ENCODE results near the gene SPACA4. TPM values are rescaled to one million over a fixed set of nuclear protein-coding genes. Genes with fewer than 3 reads are reported as not detected.
A peak's percentile ranks its signal among the peaks of the same experiment; 100 is the strongest.

Gene SPACA4
- polyA plus RNA-seq, 1 donor, result 4.2 TPM

DNA sequence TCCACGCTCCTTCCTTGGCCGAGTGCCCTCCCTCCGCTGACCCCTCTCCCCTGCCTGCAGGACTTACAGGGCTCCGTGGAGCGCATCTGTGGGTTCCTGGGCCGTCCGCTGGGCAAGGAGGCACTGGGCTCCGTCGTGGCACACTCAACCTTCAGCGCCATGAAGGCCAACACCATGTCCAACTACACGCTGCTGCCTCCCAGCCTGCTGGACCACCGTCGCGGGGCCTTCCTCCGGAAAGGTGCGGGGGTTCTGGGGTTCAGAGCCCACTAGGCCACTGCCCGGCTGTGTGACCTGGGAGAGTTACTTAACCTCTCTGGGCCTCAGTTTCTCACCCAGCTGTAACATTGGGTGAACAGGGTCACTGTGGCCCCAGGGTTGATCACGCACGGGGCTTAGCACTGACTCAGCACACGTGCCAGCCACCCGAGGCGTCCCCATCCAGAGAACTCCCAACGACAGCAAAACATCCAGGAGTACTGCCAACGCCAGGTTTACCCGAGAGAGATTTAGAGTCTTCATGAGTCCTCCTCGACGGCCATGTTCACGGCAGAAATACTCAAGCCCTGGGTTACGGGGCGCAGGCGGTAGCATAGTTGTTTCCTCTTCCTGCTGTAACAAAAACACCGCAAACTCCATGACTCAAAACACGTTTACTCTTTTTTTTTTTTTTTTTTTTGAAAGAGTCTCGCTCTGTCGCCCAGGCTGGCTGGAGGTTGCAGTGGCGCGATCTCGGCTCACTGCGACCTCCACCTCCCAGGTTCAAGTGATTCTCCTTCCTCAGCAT is 9.7 kb upstream of the SPACA4 start:
- Histone ChIP-seq H3K4me3 (ENCODE audit: low read length) (no peak overlapping the region), H3K27me3 (ENCODE audit: control insufficient read depth, insufficient read depth, low read length) (no peaks in the 10 kb centered on the region), H3K4me1 (ENCODE audit: control insufficient read depth, insufficient read depth, low read length) (peaks cover 6% of the 10 kb centered on the region), H3K36me3 (ENCODE audit: control insufficient read depth, insufficient read depth, low read length) (peaks cover 2% of the 10 kb centered on the region), H3K9me3 (ENCODE audit: control insufficient read depth, low read depth, low read length) (peaks cover 2% of the 10 kb centered on the region), H3K27ac (ENCODE audit: low read length) (no peak overlapping the region)
- DNase-seq, result no peak
- WGBS (ENCODE audit: insufficient coverage, low lambda C conversion rate), result no CpG with 5 or more reads among the region's 39 CpGs

DNA sequence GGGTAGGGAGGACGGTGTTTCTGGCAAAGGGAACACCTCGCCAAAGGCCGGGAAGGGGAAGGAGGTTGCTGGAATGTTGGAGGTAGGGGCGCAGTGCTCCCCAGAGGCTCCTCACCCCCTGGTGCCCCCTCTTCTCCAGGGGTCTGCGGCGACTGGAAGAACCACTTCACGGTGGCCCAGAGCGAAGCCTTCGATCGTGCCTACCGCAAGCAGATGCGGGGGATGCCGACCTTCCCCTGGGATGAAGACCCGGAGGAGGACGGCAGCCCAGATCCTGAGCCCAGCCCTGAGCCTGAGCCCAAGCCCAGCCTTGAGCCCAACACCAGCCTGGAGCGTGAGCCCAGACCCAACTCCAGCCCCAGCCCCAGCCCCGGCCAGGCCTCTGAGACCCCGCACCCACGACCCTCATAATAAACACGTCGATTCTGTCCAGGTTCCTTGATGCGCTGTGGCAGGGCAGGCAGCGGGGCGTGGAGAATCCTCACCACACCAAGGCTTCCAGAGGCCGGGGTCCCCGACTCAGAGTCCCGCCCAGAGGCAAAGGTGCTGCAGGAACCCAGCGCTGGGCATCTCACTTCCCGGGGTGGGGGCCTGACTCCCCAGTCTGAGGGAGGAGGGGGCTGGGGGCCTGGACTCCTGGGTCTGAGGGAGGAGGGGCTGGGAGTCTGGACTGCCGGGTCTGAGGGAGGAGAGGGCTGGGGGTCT is 7.4 kb upstream of the SPACA4 start:
- Histone ChIP-seq H3K9me3 (ENCODE audit: control insufficient read depth, low read depth, low read length) (peaks cover 2% of the 10 kb centered on the region), H3K27me3 (ENCODE audit: control insufficient read depth, insufficient read depth, low read length) (no peaks in the 10 kb centered on the region), H3K36me3 (ENCODE audit: control insufficient read depth, insufficient read depth, low read length) (peaks cover 9% of the 10 kb centered on the region), H3K4me1 (ENCODE audit: control insufficient read depth, insufficient read depth, low read length) (peaks cover 17% of the 10 kb centered on the region), H3K4me3 (ENCODE audit: low read length) (no peak overlapping the region), H3K27ac (ENCODE audit: low read length) (no peak overlapping the region)
- DNase-seq, result no peak
- no CpG with 5 or more reads among the region's 30 CpGs for WGBS (ENCODE audit: insufficient coverage, low lambda C conversion rate)

DNA sequence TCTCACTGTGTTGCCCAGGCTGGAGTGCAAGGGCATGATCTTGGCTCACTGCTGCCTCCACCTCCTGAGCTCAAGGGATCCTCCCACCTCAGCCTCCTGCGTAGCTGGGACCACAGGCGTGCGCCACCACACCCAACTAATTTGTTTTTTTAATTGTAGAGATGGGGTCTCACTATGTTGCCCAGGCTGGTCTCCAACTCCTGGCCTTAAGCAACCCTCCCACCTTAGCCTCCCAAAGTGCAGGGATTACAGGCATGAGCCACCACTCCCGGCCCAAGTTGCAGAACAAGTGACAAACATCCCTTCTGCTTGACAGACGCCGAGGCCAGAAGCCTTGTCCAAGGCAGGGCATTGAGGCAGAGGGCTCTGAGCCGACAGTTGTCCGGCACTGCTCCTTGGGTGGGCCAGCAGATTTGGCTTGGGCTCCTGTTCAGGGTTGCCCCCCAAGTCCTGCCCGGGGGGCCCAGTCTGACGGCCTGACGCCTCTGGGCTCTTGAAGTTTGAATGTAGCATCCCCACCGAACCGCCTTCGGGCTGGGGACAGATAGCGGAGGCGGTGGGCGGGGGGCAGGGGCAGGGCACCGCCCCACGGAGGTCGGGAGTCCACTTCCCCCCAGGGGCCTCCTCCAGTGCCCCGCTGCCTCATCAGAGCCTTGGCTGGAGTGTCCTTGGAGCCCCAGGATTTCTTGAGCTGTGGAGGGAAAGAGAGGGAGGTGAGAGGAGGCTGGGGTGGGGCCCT is 5.7 kb upstream of the SPACA4 start:
- H3K4me1 ChIP-seq (ENCODE audit: control insufficient read depth, insufficient read depth, low read length), result peaks cover 17% of the 10 kb centered on the region
- H3K9me3 ChIP-seq (ENCODE audit: control insufficient read depth, low read depth, low read length), result peaks cover 2% of the 10 kb centered on the region
- peak in 1 of 2 donors; percentile 70 for DNase-seq
- no peak overlapping the region for H3K4me3 ChIP-seq (ENCODE audit: low read length)
- WGBS (ENCODE audit: insufficient coverage, low lambda C conversion rate), result no CpG with 5 or more reads among the region's 21 CpGs
- no peaks in the 10 kb centered on the region for H3K27me3 ChIP-seq (ENCODE audit: control insufficient read depth, insufficient read depth, low read length)
- peaks cover 9% of the 10 kb centered on the region for H3K36me3 ChIP-seq (ENCODE audit: control insufficient read depth, insufficient read depth, low read length)
- H3K27ac ChIP-seq (ENCODE audit: low read length), result no peak overlapping the region

DNA sequence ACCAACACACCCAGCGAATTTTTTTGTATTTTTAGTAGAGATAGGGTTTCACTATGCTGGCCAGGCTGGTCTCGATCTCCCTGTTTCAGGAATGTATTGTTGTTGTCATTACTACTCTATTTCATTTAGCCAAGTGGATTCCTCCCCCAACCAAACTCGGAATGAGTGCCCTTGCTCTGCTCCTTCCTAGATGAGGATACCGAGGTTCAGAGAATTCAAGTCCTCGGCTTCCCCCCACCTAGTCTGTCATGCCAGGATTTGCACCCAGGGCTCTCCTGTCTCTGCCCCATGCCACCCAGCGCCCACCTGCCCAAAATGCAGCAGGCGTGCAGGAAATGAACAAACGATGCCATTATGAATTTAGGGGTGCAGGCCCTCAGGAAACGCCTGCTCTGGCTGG is 3.5 kb upstream of the SPACA4 start:
- H3K4me3 ChIP-seq (ENCODE audit: low read length), result no peak overlapping the region
- WGBS (ENCODE audit: insufficient coverage, low lambda C conversion rate), result no CpG with 5 or more reads among the region's 9 CpGs
- no peak overlapping the region for H3K27ac ChIP-seq (ENCODE audit: low read length)
- peaks cover 2% of the 10 kb centered on the region for H3K9me3 ChIP-seq (ENCODE audit: control insufficient read depth, low read depth, low read length)
- peaks cover 17% of the 10 kb centered on the region for H3K4me1 ChIP-seq (ENCODE audit: control insufficient read depth, insufficient read depth, low read length)
- no peak for DNase-seq
- H3K36me3 ChIP-seq (ENCODE audit: control insufficient read depth, insufficient read depth, low read length), result peaks cover 10% of the 10 kb centered on the region
- no peaks in the 10 kb centered on the region for H3K27me3 ChIP-seq (ENCODE audit: control insufficient read depth, insufficient read depth, low read length)

DNA sequence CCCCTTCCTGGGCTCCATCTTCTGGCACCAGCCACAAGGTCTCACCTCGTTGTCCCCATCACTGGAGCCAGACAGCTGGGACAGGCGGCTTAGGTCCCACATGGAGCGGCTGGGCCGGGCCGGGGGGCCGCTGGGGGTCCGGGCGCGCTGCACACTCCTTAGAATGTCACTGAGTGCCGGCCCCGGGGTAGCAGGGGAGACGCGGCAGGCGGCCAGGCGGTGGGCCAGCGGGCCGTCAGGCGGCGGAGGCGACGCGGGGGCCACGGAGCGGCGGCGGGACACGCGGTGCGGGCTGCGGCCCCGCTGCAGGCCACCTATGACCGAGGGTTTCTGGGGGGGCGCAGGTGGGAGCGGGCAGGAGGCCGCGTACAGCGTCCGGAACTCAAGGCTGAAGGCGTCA is 3.1 kb upstream of the SPACA4 start:
- Histone ChIP-seq H3K27ac (ENCODE audit: low read length) (no peak overlapping the region), H3K36me3 (ENCODE audit: control insufficient read depth, insufficient read depth, low read length) (peaks cover 10% of the 10 kb centered on the region), H3K4me3 (ENCODE audit: low read length) (no peak overlapping the region), H3K4me1 (ENCODE audit: control insufficient read depth, insufficient read depth, low read length) (peaks cover 17% of the 10 kb centered on the region), H3K27me3 (ENCODE audit: control insufficient read depth, insufficient read depth, low read length) (no peaks in the 10 kb centered on the region), H3K9me3 (ENCODE audit: control insufficient read depth, low read depth, low read length) (peaks cover 2% of the 10 kb centered on the region)
- 87% methylated on average over 3 of the region's 39 CpGs for WGBS (ENCODE audit: insufficient coverage, low lambda C conversion rate)
- no peak for DNase-seq

DNA sequence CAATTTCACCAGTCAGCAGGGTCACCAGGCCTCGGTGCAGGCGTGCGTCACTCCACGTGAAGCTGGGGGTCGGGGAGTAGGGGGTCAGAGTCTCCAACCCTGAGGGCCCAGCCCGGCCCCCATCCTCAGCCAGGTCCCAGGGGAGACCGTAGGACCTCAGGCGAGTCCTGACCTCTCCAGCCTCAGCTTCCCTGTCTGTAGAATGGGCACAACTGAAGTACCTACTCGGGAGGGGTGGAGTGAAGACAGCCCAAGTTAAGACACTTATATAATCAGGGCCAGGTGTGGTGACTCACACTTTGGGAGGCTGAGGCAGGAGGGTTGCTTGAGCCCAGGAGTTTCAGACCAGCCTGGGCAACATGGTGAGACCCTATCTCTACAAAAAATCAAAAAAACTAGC is 2.7 kb upstream of the SPACA4 start:
- Histone ChIP-seq H3K4me3 (ENCODE audit: low read length) (no peak overlapping the region), H3K27ac (ENCODE audit: low read length) (no peak overlapping the region), H3K36me3 (ENCODE audit: control insufficient read depth, insufficient read depth, low read length) (peaks cover 10% of the 10 kb centered on the region), H3K4me1 (ENCODE audit: control insufficient read depth, insufficient read depth, low read length) (peaks cover 17% of the 10 kb centered on the region), H3K9me3 (ENCODE audit: control insufficient read depth, low read depth, low read length) (peaks cover 2% of the 10 kb centered on the region), H3K27me3 (ENCODE audit: control insufficient read depth, insufficient read depth, low read length) (no peaks in the 10 kb centered on the region)
- WGBS (ENCODE audit: insufficient coverage, low lambda C conversion rate), result no CpG with 5 or more reads among the region's 9 CpGs
- no peak for DNase-seq

DNA sequence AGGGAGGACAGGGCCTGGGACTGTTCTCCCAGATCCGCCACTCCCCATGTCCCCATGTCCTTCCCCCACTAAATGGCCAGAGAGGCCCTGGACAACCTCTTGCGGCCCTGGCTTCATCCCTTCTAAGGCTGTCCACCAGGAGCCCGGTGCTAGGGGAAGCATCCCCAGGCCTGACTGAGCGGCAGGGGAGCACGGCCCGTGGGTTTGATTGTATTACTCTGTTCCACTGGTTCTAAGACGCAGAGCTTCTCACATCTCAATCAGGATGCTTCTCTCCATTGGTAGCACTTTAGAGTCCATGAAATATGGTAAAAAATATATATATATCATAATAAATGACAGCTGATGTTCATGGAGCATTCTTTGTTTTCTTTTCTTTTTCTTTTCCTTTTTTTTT is 815 bp downstream of the SPACA4 start:
- peaks cover 10% of the 10 kb centered on the region for H3K4me1 ChIP-seq (ENCODE audit: control insufficient read depth, insufficient read depth, low read length)
- H3K9me3 ChIP-seq (ENCODE audit: control insufficient read depth, low read depth, low read length), result no peaks in the 10 kb centered on the region
- H3K27me3 ChIP-seq (ENCODE audit: control insufficient read depth, insufficient read depth, low read length), result no peaks in the 10 kb centered on the region
- H3K27ac ChIP-seq (ENCODE audit: low read length), result no peak overlapping the region
- no peak overlapping the region for H3K4me3 ChIP-seq (ENCODE audit: low read length)
- WGBS (ENCODE audit: insufficient coverage, low lambda C conversion rate), result 100% methylated on average over 1 of the region's 7 CpGs
- H3K36me3 ChIP-seq (ENCODE audit: control insufficient read depth, insufficient read depth, low read length), result peaks cover 21% of the 10 kb centered on the region
- no peak for DNase-seq

DNA sequence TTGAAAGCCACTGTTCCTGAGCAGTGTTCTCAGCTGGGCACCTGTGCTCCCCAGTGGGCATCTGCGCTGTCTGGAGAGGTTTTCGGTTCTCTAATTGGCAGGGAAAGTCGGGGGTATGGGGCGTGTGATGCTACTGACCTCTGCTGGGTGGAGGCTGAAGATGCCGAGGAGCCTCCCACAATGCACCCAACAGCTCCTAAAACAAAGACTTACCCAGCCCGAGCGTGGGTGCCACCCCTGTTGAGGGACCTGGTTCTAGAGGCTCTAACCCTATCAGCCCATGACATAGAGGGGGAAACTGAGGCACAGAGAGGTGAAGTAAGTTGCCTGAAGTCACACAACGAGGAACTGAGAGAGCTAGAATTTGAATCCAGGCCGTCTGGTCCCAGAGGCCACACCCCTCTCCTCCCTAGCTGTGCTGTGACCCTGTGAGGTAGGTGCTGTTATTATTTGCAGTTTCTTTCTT is 2.3 kb downstream of the SPACA4 start:
- H3K27ac ChIP-seq (ENCODE audit: low read length), result no peak overlapping the region
- DNase-seq, result no peak
- peaks cover 4% of the 10 kb centered on the region for H3K9me3 ChIP-seq (ENCODE audit: control insufficient read depth, low read depth, low read length)
- H3K36me3 ChIP-seq (ENCODE audit: control insufficient read depth, insufficient read depth, low read length), result peaks cover 19% of the 10 kb centered on the region
- no CpG with 5 or more reads among the region's 9 CpGs for WGBS (ENCODE audit: insufficient coverage, low lambda C conversion rate)
- no peaks in the 10 kb centered on the region for H3K27me3 ChIP-seq (ENCODE audit: control insufficient read depth, insufficient read depth, low read length)
- H3K4me1 ChIP-seq (ENCODE audit: control insufficient read depth, insufficient read depth, low read length), result peaks cover 17% of the 10 kb centered on the region
- H3K4me3 ChIP-seq (ENCODE audit: low read length), result no peak overlapping the region

DNA sequence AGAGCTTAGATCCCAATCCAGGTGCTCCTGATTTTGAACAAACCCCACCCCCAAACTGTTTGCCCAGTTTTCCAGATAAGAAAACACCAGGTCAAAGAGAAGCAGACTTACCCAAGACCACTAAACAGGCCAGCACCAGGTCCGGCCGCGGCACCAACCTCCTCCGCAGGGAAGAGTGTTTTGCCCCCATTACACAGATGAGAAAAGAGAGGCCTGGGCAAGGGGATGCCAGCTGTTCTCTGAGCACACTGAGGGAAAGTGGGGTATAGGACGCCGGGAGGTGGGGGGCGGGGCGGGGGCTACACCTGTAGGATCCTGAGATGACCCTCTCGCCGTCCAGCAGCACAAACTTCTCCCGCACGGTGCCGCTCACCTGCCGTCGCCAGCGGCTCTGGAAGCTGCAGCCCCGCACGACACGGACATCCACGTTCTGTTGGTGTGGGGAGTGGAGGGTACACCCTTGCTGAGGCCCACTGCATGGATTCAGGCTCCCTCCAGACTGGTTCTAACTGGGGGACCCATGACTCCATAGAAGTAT is 3.1 kb downstream of the SPACA4 start:
- DNase-seq, result no peak
- H3K27me3 ChIP-seq (ENCODE audit: control insufficient read depth, insufficient read depth, low read length), result no peaks in the 10 kb centered on the region
- H3K4me1 ChIP-seq (ENCODE audit: control insufficient read depth, insufficient read depth, low read length), result peaks cover 22% of the 10 kb centered on the region
- H3K27ac ChIP-seq (ENCODE audit: low read length), result no peak overlapping the region
- H3K4me3 ChIP-seq (ENCODE audit: low read length), result no peak overlapping the region
- H3K9me3 ChIP-seq (ENCODE audit: control insufficient read depth, low read depth, low read length), result peaks cover 4% of the 10 kb centered on the region
- no CpG with 5 or more reads among the region's 20 CpGs for WGBS (ENCODE audit: insufficient coverage, low lambda C conversion rate)
- peaks cover 19% of the 10 kb centered on the region for H3K36me3 ChIP-seq (ENCODE audit: control insufficient read depth, insufficient read depth, low read length)

DNA sequence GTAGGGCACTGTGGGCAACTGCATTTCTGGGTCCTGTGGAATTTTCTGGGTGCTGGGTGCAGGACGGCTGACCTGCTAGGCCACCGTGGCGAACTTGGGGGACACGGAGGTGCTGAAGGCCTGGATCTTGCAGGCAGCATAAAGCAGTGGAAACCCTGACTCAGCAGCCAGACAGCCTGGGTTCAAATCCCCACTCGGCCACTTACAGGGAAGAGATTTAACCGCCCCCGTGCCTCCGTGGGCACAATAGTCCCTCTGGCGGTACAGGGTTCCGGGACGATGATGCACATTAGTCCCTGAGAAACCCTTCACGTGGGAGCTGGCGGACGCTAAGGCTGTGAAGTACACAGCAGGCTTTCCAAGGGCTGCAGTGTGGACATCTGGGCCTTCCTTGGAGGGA is 5.3 kb downstream of the SPACA4 start:
- no peaks in the 10 kb centered on the region for H3K27me3 ChIP-seq (ENCODE audit: control insufficient read depth, insufficient read depth, low read length)
- H3K36me3 ChIP-seq (ENCODE audit: control insufficient read depth, insufficient read depth, low read length), result peaks cover 35% of the 10 kb centered on the region
- no CpG with 5 or more reads among the region's 14 CpGs for WGBS (ENCODE audit: insufficient coverage, low lambda C conversion rate)
- H3K4me3 ChIP-seq (ENCODE audit: low read length), result no peak overlapping the region
- no peak for DNase-seq
- H3K27ac ChIP-seq (ENCODE audit: low read length), result no peak overlapping the region
- H3K9me3 ChIP-seq (ENCODE audit: control insufficient read depth, low read depth, low read length), result peaks cover 4% of the 10 kb centered on the region
- peaks cover 40% of the 10 kb centered on the region for H3K4me1 ChIP-seq (ENCODE audit: control insufficient read depth, insufficient read depth, low read length)

Measured in large intestine (tissue), 3 donors.